ENCODE results near the gene SEM1.
"Not testable (repeated sequence)": the region's sequence is repeated elsewhere in the genome, so short reads cannot be mapped to it uniquely, and the experiment has no call there.

Gene SEM1

DNA sequence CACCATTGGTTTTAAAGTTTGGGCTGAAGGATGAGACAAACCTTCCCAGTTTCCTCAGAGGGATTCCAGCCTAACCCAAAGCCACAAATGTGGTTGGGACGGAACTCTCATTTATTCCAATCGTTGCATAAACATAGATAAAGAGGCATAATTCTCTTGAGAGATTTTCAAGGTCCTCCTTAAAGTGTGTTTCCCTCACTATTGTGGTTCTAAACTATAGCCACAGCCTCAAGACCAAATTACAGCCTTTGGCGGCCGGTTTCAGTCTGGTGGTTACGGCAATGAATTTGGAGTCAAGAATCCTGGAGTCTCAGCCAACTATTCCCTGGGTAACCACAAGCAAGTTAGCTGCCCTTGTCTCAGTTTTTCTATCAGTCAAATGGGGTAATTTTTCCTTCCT, 42.6 kb downstream of the SEM1 start:
- H3K4me3 ChIP-seq (ENCODE audit: control insufficient read depth, low read depth, low read length): no peak overlapping the region
- DNase-seq (ENCODE audit: low read depth): no peak
- TF ChIP-seq, protein P1, sequence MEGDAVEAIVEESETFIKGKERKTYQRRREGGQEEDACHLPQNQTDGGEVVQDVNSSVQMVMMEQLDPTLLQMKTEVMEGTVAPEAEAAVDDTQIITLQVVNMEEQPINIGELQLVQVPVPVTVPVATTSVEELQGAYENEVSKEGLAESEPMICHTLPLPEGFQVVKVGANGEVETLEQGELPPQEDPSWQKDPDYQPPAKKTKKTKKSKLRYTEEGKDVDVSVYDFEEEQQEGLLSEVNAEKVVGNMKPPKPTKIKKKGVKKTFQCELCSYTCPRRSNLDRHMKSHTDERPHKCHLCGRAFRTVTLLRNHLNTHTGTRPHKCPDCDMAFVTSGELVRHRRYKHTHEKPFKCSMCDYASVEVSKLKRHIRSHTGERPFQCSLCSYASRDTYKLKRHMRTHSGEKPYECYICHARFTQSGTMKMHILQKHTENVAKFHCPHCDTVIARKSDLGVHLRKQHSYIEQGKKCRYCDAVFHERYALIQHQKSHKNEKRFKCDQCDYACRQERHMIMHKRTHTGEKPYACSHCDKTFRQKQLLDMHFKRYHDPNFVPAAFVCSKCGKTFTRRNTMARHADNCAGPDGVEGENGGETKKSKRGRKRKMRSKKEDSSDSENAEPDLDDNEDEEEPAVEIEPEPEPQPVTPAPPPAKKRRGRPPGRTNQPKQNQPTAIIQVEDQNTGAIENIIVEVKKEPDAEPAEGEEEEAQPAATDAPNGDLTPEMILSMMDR (conservative IDR thresholded peaks at IDR 0.05; ENCODE audit: control insufficient read depth, insufficient read depth, low read depth, low read length): no peak

DNA sequence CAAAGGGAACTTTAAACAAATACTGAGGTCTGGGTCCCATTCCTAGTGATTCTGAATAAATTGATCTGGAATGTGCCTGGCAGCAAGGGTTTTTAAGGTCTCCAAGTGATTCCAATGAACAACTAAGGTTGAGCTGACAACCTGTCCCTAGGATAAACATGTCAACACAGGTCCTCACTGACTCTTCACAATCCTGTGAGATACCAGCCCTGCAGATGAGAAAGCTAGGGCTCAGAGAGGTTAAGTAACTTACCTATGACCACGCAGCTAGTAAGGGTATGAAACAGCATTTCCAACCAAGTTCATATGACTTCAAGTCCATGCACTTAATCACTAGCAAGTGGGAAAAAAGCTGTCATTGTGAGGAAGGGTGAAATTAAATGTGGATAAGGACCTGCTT, 44.0 kb downstream of the SEM1 start:
- DNase-seq (ENCODE audit: low read depth): no peak
- no peak overlapping the region for H3K4me3 ChIP-seq (ENCODE audit: control insufficient read depth, low read depth, low read length)
- TF ChIP-seq, protein P1 (conservative IDR thresholded peaks at IDR 0.05; ENCODE audit: control insufficient read depth, insufficient read depth, low read depth, low read length): no peak

DNA sequence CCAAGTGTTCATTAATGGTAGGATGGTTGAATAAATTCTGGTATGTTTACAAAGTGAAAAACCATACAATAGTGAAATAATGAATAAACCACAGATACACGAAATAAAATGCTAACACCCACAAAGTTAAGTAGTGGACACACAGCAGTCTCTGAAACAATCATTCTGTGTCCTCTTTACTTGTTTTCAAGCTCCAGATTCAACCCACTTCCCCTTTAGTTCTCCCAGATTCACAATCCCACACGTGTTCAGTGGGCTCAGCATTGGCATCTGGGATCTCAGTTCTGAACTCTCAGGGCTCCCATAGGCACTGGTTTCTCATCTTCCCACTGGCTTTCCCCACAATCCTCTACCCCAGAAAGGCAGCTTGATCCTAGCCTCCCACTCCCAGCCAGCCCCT, 44.9 kb downstream of the SEM1 start:
- no peak overlapping the region for H3K4me3 ChIP-seq (ENCODE audit: control insufficient read depth, low read depth, low read length)
- TF ChIP-seq, protein P1 (conservative IDR thresholded peaks at IDR 0.05; ENCODE audit: control insufficient read depth, insufficient read depth, low read depth, low read length): no peak
- DNase-seq (ENCODE audit: low read depth): no peak

DNA sequence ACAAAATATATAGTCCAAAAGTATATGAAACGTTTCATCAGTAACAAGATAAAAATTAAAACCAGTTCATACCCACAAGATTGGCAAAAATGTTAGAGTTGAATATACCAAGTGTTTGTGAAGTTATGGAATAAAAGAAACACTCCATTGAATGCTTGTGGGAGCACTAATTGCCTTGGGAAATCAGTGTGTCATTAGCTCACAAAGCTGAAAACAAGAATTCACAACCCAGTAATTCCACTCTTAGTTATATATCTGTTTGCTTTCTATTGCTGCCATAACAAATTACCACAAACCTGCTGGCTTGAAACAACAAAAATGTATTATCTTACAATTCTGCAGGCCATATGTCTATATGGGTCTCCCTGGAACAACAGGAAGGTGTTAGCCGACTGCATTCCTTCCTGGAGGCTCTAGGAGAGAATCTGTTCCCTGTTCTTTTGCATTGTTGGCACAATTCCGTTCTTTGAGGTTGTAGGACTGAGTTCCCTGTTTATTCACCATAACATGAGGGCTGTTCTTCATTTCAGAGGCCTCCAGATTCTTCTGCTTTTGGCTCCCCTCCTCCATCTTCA, 45.7 kb downstream of the SEM1 start:
- TF ChIP-seq, protein P1 (conservative IDR thresholded peaks at IDR 0.05; ENCODE audit: control insufficient read depth, insufficient read depth, low read depth, low read length): no peak
- no peak for DNase-seq (ENCODE audit: low read depth)
- no peak overlapping the region for H3K4me3 ChIP-seq (ENCODE audit: control insufficient read depth, low read depth, low read length)

DNA sequence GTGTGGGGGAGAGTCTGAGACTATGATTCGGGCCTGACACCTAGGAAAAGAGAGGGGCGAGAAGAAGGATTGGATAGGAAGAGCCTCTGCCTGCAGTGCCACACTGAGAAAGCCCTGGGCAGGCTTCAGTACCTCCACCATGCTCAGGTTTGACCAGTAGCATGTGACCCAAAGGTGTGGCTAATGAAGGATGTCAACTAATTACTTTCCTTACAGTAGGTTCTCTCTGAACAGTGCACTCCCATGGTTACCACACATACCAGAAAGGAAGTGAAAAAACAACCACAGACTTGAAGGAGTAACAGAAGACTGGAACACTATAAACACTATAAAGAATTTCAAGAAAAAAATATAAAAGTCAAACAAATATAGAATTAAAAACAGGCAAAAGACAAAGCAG, 46.2 kb downstream of the SEM1 start:
- H3K4me3 ChIP-seq (ENCODE audit: control insufficient read depth, low read depth, low read length): no peak overlapping the region
- no peak for DNase-seq (ENCODE audit: low read depth)
- TF ChIP-seq, protein P1 (conservative IDR thresholded peaks at IDR 0.05; ENCODE audit: control insufficient read depth, insufficient read depth, low read depth, low read length): no peak

DNA sequence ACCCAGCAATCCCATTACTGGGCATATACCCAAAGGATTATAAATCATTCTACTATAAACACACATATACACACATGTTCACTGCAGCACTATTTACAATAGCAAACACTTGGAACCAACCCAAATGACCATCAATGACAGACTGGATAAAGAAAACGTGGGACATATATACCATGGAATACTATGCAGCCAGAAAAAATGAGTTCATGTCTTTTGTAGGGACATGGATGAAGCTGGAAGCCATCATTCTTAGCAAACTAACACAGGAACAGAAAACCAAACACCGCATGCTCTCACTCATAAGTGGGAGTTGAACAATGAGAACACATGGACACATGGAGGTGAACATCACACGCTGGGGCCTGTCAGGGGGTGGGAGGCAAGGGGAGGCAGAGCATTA, 47.5 kb downstream of the SEM1 start:
- H3K4me3 ChIP-seq (ENCODE audit: control insufficient read depth, low read depth, low read length); DNase-seq (ENCODE audit: low read depth): not testable (repeated sequence)

DNA sequence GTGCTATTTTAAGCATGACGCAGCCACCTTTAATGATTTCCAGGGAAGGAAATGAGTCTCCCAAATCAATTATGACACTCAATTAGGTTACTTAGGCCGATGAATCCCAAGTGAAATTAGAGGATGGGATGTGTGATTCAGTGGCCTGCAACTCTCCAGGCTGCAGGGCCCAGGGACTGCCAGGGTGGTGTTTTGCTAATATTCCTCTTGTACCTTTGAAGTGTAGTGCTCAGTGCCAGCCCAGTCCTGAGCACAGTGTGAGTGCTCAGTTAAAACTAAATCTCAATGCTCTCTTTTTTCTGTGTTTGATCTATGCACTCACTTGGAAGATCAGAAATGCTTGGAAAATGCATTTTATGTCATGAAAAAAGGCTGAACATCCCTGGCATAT, 51.6 kb downstream of the SEM1 start:
- no peak for DNase-seq (ENCODE audit: low read depth)
- H3K4me3 ChIP-seq (ENCODE audit: control insufficient read depth, low read depth, low read length): no peak overlapping the region
- TF ChIP-seq, protein P1 (conservative IDR thresholded peaks at IDR 0.05; ENCODE audit: control insufficient read depth, insufficient read depth, low read depth, low read length): no peak

Measured in fibroblast of mammary gland (primary cell).